Neutrophil (primary cell): ENCODE measurements around the gene KCTD15.

ENCODE experiments used
- H3K27ac ChIP-seq: fragments of 200-600 bp; sonication (generic); 2 replicates; pipeline ENCODE4 v1.5.1; 2016; ENCODE audit warnings: mild to moderate bottlenecking, moderate library complexity
- H3K27me3 ChIP-seq: fragments of 200-600 bp; sonication (generic); 2 replicates; pipeline ENCODE4 v1.6.0; 2016; ENCODE audit warnings: mild to moderate bottlenecking
- H3K36me3 ChIP-seq: fragments of 200-600 bp; sonication (generic); 2 replicates; pipeline ENCODE4 v1.5.1; 2017
- H3K4me1 ChIP-seq, 2 experiments: fragments of 200-600 bp in 1 of 2; sonication (generic) in 1 of 2; 1 replicate in 1 of 2; 2 replicates in 1 of 2; pipeline versions ENCODE4 v1.5.1 to v1.6.1; 2013 to 2016; ENCODE audit warnings: low read depth in 1 of 2, low read length in 1 of 2, mild to moderate bottlenecking in 1 of 2, moderate library complexity in 1 of 2; ENCODE audit not compliant: control insufficient read depth in 1 of 2, insufficient read depth in 1 of 2
- H3K4me3 ChIP-seq, 2 experiments: fragments of 200-600 bp in 1 of 2; sonication (generic) in 1 of 2; 1 replicate in 1 of 2; 2 replicates in 1 of 2; pipeline ENCODE4 v1.5.1; 2013 to 2016; ENCODE audit warnings: low read depth in 1 of 2, low read length in 1 of 2, mild to moderate bottlenecking in 1 of 2, moderate library complexity in 1 of 2
- H3K9me3 ChIP-seq: fragments of 200-600 bp; sonication (generic); 2 replicates; pipeline ENCODE4 v1.5.1; 2016
- CTCF ChIP-seq: fragments of 200-600 bp; sonication (generic); IDR thresholded peaks from 2 replicates; pipeline ENCODE4 v1.5.1; 2016; ENCODE audit warnings: antibody characterized with exemption

Gene KCTD15

DNA sequence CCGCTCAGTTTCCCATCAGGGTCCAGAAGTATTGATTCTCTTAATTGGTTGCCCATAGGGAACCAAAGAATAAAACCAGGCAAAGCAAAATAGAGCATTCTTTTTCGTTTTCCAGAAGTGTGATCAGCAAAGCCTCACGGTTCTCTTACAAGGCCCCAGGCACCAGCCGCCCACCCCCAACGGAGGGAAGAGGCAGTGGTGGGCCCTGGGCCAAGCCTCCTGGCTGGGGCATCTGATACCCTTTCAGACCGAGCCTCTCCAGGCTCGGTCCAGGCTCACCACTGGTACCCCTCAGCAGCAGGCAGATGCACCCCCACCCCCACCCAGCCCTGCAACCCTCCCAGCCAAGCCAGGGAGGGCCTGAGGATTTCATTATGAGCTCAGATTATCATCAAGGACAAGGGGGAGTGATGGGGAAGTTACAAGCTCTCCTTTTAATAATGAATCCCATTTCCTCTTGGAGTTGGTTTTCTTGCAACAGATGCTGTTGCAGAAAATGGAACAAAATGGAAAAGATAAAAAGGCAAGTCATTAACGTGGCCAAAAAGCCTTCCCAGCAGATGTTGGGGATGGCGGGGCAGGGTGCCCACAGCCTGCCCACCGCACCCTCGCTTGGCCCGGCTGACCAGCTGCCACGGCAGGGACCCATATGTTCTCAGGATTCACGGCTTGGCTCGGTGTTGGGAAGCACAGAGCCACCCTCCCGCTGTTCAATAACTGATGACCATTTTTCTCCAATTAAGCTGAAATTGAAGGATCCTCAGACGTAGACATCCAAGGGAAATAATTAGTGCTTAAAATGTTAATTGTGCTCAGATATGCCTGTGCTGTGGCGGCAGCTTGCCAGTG is 45.9 kb upstream of the KCTD15 start:
- TF ChIP-seq CTCF = no peak
- no peaks in the 10 kb centered on the region for H3K9me3 ChIP-seq
- no peaks in the 10 kb centered on the region for H3K4me1 ChIP-seq
- H3K4me3 ChIP-seq = no peak overlapping the region
- H3K27me3 ChIP-seq = no peaks in the 10 kb centered on the region
- H3K36me3 ChIP-seq = no peaks in the 10 kb centered on the region
- H3K27ac ChIP-seq = no peak overlapping the region

- Histone ChIP-seq H3K36me3 (no peaks in the 10 kb centered on the region), H3K27me3 (no peaks in the 10 kb centered on the region)
- no peak for TF ChIP-seq CTCF
Measured at GRCh38 chr19:33751436-33751770, 45.3 kb upstream of the KCTD15 start.

DNA sequence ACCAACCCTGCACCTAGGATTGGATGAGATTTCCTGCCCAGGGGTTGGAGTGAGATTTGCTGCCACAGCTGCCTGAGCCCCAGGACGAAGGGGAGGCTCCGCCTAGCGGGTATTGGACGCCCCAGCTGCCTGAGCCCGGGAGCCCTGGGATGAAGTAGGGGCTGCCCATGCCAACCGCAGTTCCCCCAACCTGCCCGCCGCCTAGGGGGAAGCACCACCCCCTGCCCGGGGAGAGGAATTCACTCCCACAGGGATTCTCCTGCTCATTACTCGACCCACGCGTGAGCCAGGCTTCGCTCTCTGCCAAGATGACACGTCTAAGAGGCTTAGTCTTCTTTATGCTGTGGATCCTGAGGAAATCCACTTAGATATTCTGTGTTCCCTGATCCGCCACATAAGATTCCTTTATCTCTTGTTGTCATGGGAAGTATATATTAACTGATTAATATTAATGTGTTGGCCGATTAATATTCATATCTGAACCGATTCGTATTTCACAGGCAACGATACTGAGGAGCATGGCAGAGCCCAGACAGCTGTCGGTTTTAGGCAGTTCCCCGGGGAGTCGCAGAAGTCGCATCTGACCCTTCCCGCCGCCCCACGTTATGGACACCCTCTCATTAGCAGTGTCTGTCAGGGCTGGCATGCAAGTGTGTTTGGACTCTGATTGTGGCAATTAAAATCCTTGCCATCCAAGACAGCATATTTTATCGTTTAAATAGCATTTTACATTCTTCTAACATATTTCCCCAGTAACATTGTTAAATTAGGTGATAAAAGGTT is 44.5 kb upstream of the KCTD15 start:
- no peak for TF ChIP-seq CTCF
- H3K4me3 ChIP-seq = no peak overlapping the region
- no peaks in the 10 kb centered on the region for H3K4me1 ChIP-seq
- H3K9me3 ChIP-seq = no peaks in the 10 kb centered on the region
- no peaks in the 10 kb centered on the region for H3K36me3 ChIP-seq
- no peaks in the 10 kb centered on the region for H3K27me3 ChIP-seq
- no peak overlapping the region for H3K27ac ChIP-seq

More at GRCh38 chr19:33751436-33751770, 45.3 kb upstream of the KCTD15 start:
- Histone ChIP-seq H3K9me3 (no peaks in the 10 kb centered on the region), H3K4me3 (no peak overlapping the region), H3K27ac (no peak overlapping the region), H3K4me1 (no peaks in the 10 kb centered on the region)

DNA sequence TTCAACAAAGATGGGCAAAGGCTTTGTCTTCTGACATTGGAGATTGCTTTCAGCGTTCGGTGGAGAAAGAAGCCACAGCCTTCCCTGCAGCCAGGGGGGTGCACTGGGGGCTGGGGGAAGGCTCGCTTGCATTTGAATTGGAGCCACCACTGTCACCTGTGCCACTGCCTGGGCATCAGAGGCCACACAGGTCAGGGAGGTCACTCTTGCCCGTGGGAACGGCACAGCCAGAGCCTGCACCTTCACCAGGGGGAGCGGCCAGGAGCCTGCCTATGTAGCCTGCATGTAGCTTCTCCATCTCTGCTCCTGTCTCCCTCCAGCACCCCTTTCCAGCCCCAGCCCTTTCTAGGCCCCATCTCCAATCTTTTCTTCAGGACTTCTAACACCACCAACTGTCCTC is 43.7 kb upstream of the KCTD15 start:
- TF ChIP-seq CTCF = no peak
- H3K4me3 ChIP-seq = no peak overlapping the region
- no peaks in the 10 kb centered on the region for H3K4me1 ChIP-seq
- H3K36me3 ChIP-seq = no peaks in the 10 kb centered on the region
- no peak overlapping the region for H3K27ac ChIP-seq
- H3K9me3 ChIP-seq = no peaks in the 10 kb centered on the region
- H3K27me3 ChIP-seq = no peaks in the 10 kb centered on the region

GRCh38 chr19:33754361-33754760 is 42.3 kb upstream of the KCTD15 start:
- Histone ChIP-seq H3K27me3 (no peaks in the 10 kb centered on the region), H3K9me3 (no peaks in the 10 kb centered on the region), H3K36me3 (no peaks in the 10 kb centered on the region), H3K4me1 (no peaks in the 10 kb centered on the region), H3K27ac (no peak overlapping the region), H3K4me3 (no peak overlapping the region)
- no peak for TF ChIP-seq CTCF
